ENCODE measurements around the gene ZDHHC9. TPM values are rescaled to one million over a fixed set of nuclear protein-coding genes. Genes with fewer than 3 reads are reported as not detected.

ZDHHC9 gene
- polyA plus RNA-seq, 4 donors: 40.1 to 47.2 (median 44.0) TPM

DNA sequence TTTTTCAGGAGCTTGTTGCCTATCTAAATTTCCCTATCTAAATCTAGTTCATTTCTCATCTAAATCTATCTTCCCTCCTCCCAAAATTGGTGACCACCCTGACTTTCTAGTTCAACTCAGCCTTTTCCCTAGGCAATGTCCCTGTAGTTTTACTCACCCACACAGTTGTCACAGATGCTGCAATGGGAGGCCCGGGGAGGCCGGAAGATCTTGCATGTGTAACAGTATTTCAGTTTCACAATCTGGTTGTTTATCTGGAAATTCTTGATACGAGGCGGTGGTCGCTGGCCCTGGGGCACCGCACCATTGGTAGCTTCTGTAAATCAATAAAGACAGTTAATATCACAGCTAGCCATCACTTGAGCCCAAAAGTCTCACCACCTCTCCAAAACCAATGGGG, 20.2 kb downstream of the ZDHHC9 start:
- no peak for DNase-seq (ENCODE audit: low read depth in 4 of 4, low spot score in 2 of 4)

DNA sequence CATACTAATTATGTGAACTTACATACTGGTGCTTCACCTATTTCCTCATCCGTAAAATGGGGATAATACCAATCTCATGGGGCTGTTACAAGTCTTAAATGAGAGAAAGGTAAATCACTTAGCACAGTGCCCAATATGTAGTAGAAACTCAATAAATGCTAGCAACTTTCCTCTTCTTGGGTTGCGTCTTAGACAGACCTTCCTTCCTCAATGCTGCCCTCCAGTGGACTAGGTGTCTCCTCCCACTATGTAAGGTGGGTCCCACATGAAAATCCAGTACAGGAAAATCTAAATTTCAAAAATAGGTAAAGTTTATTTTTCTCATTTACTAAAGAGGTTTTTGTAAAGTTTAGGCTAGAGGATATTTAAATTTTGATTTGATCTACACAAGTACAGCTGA, 20.6 kb downstream of the ZDHHC9 start:
- peak in 1 of 4 donors; percentile 21 for DNase-seq (ENCODE audit: low read depth in 4 of 4, low spot score in 2 of 4)

DNA sequence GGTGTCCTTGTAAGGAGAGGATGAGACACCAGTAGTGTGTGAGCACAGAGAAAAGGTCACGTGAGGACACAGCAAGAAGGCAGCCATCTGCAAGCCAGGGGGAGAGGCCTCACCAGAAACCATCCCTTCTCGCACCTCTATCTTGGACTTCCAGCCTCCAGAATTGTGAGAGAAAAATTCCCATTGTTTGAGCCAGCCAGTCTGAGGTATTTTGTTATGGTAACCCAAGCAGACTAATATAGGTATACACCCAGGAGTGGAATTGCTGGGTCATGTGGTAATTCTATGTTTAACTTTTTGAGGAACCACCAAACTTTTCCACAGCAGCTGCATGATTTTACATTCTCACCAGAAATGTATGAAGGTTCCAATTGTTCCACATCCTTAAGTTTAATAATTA, 25.6 kb downstream of the ZDHHC9 start:
- no peak for DNase-seq (ENCODE audit: low read depth in 4 of 4, low spot score in 2 of 4)

DNA sequence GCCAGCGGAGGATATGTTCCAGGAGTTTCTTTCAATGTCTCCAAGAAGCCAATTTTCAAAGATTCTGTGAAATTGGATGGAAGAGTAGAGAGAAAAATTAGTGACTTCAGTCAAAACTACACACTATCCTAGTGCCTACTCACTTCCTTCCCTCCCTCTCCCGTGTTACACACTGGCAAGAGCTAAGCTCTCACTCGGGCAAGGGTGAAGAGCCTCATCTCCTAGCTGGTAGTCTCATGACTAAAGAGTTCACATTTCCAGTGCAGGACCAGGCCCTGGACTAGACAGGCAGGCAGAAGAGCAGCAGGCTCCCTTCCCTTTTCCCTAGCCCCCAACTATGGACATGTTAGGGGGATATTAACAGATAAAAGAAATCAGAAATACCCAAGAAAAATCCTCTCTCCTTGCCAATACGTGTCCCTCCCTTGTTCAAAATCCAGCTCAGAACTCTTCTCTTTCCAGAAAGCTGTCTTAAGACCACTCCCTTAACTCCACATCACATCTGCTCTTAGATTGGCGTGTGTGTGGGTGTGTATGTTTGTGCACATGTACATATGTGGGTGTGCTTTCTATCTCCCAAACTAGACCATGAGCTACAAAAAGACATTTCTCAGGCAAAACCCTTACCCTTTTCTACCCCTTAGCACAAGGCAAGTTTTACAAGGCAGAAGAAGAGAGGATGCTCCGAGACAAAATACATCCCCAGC, 29.9 kb downstream of the ZDHHC9 start:
- DNase-seq (ENCODE audit: low read depth in 4 of 4, low spot score in 2 of 4): no peak

DNA sequence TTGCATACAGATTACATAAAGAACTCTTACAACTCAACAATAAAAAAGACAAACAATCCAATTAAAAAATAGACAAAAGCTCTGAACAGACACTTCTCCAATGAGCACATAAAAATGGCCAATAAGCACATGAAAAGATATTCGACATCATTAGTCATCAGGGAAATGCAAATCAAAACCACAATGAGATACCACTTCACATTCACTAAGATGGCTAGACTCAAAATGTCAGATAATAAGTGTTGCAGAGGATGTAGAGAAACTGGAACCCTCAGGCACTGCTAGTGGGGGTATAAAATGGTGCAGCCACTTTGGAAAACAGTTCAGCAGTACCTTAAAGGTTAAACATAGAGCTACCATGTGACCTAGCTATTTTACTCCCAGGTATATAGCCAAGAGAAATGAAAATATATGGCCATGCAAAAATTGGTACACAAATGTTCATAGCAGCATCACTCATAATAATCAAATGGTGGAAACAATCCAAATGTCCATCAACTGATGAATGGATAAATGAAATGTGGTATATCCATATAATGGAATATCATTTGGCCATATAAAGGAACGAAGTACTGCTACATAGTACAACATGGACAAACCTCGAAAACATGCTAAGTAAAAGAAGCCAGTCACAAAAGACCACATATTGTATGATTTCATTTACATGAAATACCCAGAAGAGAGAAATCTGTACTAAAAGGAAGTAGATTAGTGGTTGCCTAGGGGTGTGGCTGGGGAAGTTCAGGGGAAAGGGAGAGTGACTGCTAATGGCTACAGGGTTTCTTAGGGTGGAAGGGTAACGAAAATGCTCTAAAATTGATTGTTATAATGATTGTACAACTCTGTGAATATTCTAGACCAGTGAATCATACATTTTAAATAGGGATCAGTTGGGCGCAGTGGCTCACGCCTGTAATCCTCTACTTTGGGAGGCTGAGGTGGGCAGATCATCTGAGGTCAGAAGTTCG, 34.6 kb downstream of the ZDHHC9 start:
- no peak for DNase-seq (ENCODE audit: low read depth in 4 of 4, low spot score in 2 of 4)

DNA sequence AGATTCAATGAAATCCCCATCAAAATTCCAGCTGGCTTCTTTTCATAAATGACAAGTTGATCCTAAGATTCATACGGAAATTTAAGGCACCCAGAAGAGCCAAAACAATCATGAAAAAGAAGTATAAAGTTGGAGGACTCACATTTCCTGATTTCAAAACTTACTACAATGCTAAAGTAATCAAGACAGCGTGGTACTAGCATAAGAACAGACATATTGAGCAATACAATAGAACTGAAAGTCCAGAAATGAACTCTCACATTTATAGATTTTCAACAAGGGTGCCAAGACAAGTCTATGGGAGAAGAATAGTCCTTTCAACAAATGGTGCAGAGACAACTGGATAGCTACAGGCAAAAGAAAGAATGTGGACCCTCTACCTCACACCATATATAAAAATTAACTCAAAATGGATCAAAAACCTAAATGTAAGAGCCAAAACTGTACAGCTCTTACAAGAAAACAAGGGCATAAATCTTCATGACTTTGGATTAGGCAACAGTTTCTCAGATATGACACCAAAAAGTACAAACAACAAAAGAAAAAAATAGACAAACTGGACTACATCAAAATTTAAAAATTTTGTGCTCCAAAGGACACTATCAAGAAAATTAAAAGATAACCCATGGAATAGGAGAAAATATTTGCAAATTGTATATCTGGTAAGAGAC, 35.4 kb downstream of the ZDHHC9 start:
- no peak for DNase-seq (ENCODE audit: low read depth in 4 of 4, low spot score in 2 of 4)

DNA sequence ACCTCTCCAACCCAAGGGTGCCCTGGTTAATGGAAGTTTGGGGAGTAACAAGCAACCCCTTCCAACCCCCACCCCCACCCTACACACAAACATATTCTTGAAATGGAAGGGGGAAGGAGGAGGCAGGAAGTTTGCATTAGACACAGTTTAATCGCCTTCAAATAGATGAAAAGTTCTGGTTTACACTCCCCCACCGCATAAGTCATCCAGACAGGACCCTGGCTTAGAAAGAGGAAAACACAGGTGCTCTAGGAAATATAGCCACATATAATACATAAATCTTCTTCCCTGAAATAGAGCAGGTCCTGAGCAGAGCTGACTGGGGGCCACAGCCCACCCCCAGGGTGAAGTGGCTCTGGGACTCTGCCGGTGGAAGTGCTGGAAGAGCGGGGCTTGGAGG, 38.9 kb downstream of the ZDHHC9 start:
- peak in 1 of 4 donors; percentile 14 for DNase-seq (ENCODE audit: low read depth in 4 of 4, low spot score in 2 of 4)

DNA sequence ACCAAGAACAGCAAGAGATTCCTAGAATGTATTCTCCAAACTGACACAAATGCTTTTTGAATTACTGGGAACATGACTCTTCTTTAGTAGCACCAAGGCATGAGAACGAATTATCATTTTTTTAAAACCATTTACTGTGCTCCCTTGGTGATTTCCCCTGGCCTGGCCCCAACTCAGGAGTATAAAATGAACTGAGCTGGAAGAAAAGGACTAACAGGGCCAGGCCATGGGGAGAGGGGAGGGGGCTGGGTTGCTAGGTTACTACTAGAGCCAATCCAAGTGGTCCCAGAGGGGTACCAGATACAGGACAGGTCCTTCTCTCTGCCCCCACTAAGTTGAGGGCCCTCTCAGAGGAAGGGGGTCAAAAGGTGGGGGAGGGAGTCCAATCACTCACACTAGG, 40.8 kb downstream of the ZDHHC9 start:
- DNase-seq (ENCODE audit: low read depth in 4 of 4, low spot score in 2 of 4): no peak

DNA sequence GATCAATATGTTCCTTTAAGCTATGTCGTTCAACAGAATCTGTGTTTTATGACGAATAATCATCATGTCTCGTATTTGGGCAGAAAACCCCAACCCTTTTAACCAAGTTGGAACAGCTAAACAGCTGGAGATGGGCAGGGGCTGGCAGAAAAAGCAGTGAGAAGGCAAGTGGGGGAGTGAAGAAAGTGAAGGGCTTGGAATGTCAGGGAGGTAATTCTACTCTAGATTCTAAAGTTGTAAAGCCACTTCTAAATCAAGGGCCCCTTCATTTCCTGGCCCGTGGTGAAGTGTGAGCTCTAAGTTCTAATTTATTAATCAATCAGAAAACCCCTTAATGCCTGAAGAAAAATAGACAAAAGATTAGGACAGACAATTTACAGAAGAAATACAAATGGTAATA, 43.5 kb downstream of the ZDHHC9 start:
- DNase-seq (ENCODE audit: low read depth in 4 of 4, low spot score in 2 of 4): no peak

DNA sequence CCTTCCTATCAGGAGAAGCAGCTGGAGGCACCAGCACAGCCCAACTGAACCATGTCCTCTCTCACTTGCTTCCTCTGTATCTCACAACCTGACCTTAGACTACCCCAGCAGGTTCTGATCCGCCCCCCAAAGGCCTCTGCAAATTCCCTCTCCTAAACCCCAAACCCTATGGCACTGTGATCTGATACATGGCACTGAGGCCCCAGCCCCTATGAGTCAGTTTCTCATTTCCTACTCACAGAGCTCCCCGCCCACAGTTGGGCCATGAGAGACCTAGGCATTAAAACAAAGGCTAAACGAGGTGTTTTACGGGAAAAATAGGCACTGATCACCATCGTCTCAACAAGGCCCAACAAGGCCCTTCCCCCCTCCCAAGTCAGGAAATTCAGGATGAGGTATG, 44.8 kb downstream of the ZDHHC9 start:
- no peak for DNase-seq (ENCODE audit: low read depth in 4 of 4, low spot score in 2 of 4)

DNA sequence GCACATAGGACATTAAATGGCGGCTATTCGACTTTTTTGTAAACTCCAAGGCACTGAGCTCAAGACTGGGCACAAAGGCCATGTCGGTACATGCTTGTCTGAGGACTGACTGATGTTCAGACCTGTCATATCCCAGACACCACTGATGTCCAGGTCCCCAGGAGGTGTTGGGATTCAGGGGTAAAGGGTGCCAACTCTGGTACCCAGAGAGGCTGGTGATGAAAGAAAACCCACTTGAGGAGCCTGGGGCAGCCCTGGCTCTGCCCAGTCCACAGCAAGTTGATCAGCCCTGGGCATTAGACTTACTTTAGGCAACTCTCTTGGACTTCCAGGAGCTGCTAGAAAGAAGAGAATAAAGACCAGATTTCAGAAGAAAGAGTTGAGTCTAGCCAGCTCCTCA, 45.2 kb downstream of the ZDHHC9 start:
- no peak for DNase-seq (ENCODE audit: low read depth in 4 of 4, low spot score in 2 of 4)

DNA sequence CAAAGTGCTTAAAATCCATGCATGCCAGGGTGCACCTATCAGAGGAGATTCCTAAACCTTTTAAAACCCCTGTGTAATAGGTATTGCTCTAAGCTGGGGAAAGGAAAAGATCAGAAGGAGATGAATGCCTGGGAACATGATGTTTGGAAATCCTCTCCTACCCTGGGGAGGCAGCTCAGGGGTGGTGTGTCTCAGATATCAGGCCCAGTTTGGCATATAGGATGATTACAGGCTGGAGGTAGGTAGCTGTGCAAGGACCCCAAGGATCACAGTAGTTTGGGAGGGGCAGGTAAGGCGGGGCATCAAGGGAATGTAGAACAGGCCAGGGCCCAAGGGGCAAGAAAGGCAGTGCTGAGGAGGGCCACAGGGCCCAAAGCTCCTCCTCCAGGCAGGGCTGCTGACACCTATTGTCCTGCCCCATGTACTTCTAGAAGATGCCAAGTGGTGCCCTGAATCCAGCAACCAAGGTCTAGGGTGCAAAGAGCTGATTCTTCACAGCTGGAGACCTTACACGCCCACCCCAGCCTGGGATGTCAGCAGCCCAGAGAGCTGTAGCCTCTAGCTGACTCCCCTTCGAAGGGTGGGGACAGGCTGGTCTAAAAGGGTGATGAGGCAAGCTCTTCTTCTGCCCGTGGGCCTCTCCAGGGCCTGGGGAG, 46.3 kb downstream of the ZDHHC9 start:
- DNase-seq (ENCODE audit: low read depth in 4 of 4, low spot score in 2 of 4): no peak

DNA sequence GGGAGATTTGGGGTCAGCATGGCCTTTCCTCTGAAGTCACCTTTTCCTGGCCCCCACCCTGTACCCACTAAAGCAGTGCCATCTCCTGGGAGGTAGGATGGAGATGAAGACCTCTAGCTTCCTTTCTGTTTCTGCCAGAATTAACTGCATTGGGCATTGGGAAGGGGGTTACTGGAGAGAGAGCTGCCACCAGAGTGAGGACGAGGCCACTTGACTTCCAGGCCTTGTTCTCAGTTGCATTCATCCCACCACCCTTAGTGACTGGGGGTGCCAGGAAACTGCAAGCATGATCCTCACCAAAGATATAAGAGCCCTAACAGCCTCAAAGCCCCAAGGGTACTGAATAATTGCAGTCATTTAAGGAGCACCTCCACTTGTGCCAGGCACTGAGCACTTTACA, 48.1 kb downstream of the ZDHHC9 start:
- no peak for DNase-seq (ENCODE audit: low read depth in 4 of 4, low spot score in 2 of 4)

DNA sequence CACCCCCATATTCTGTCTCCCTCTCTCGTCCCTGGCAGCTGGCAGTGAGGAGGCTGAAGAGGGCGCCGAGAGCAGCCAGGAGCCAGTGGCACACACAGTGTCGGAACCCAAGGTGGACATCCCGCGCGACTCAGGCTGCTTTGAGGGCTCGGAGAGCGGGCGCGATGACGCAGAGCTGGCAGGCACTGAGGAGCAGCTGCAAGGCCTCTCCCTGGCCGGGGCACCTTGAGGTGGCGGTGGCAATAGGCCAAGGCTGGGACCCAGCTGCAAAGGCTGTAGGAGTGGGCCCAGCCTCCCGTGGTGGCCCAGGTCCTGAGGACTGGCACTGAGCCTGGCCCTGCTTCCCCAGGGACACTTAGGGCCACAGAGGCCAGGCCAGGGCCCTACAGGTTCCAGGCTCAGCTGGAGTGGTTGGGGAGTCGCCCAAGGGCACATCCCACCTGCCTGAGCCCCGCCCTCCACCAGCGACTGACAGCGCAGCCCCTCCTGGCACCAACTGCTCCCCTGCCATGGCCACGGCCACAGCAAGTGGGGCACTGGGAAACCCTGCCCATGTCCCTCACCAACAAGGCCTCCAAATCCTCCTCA, 50.0 kb downstream of the ZDHHC9 start:
- no peak for DNase-seq (ENCODE audit: low read depth in 4 of 4, low spot score in 2 of 4)

DNA sequence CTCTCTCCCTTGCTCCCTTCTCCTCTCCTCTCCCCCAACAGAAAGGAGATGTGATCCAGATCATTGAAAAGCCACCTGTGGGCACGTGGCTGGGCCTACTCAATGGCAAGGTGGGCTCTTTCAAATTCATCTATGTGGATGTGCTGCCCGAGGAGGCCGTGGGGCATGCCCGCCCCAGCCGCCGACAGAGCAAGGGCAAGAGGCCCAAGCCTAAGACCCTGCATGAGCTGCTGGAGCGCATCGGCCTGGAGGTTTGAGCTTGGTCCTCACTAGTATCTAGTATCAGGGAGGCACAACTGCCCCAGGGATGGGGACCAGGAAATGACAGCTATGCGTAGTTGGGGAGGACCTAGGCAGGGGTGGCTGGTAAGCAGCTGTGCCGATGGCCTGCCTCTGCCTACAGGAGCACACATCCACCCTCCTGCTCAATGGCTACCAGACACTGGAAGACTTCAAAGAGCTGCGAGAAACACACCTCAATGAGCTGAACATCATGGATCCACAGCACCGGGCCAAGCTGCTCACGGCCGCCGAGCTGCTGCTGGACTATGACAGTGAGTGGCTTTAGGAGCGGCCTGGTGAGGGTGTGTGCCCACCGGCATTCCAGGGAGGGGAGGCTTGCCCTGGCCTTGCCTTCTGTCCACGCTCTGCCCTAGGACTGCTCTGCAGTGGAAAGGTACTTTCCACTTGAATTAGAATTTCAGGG, 50.9 kb downstream of the ZDHHC9 start:
- no peak for DNase-seq (ENCODE audit: low read depth in 4 of 4, low spot score in 2 of 4)

DNA sequence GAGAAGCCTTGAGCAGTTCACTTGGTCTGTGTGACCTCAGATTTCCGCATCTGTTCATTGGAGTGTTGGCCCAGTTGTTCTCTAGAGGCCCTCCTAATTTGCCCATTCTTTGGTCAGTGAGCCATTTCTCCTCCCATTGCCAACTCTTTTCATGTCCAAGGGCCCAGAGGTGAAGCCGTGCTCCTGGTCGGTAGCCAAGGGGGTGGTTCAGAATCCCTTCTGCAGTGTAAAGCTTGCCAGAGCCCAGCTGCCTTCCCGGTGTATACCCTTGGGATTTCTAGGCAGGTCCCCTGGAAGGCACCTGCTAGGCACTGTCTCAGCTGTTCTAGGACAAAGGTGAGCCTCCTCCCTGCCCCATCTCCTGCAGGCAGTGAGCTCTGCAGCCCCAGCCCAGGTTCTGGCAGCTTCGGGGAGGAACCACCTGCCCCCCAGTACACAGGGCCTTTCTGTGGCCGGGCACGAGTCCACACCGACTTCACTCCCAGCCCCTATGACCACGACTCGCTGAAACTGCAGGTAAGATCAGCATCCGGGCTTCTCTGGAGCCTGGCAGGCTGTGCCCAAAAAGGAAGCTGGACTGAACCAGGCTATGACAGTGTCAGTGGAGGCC, 51.6 kb downstream of the ZDHHC9 start:
- no peak for DNase-seq (ENCODE audit: low read depth in 4 of 4, low spot score in 2 of 4)

DNA sequence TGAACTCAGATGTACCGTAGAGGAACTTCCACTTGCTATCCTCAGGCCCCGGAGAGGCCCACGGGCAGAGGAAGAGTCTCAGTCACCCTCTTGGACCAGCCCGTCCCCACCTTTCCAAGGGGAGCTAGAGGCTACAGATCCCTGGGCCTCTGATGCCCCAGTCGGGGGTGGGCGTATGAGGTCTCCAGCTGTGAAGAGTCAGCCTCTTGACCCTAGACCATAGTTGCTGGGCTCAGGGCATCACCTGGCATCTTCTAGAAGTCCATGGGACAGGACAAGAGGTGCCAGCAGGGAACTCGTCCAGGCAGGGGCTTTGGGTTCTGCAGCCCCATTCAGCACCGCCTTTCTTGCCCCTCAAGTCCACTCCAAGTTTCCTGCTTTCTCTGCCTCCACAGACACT, 52.4 kb downstream of the ZDHHC9 start:
- DNase-seq (ENCODE audit: low read depth in 4 of 4, low spot score in 2 of 4): no peak

DNA sequence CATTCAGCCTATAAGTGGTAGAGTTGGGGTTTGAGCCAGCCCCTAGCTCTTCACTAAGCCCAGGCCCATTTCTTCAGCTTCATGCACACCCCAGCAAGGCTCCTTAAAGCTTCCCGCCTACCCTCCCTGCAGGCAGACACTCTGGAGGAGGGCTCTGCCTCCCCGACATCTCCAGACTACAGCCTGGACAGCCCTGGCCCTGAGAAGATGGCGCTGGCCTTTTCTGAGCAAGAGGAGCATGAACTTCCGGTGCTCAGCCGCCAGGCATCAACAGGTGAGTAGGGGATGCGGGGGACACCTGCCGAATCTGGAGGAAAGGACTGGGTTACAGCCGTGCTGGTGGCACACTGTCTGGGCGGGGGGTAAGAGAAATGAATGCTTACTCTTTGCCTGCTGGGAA, 52.9 kb downstream of the ZDHHC9 start:
- no peak for DNase-seq (ENCODE audit: low read depth in 4 of 4, low spot score in 2 of 4)

DNA sequence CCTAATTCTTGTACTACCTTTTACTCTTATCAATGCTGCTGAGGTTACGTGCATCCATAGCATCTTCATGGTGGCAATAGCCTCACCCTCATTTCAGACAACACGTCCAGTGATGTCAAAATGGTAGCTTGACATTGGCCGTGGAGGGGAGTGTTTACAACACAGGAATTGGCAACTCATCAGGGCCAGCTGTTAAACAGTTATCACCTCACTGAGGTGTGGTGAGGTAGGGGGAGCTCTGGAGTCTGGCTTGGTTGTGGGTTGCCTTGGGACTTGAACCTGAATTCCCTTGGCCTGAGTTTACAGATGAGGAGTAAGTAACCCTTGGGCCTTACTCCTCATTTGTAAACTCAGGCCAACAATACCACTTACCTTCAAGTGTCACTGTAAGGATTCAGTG, 53.5 kb downstream of the ZDHHC9 start:
- DNase-seq (ENCODE audit: low read depth in 4 of 4, low spot score in 2 of 4): no peak
